NCI-H1092 treated with DMSO at 0.1 percent for 48 hours (cell line): Measurements from ENCODE around the gene LZTR1.
"Not testable (repeated sequence)": the region's sequence is repeated elsewhere in the genome, so short reads cannot be mapped to it uniquely, and the experiment has no call there.

Experiments
- DNase-seq: peaks from one replicate; lab custom pipeline; 2025; lab: John Stamatoyannopoulos, UW

The LZTR1 gene

DNA sequence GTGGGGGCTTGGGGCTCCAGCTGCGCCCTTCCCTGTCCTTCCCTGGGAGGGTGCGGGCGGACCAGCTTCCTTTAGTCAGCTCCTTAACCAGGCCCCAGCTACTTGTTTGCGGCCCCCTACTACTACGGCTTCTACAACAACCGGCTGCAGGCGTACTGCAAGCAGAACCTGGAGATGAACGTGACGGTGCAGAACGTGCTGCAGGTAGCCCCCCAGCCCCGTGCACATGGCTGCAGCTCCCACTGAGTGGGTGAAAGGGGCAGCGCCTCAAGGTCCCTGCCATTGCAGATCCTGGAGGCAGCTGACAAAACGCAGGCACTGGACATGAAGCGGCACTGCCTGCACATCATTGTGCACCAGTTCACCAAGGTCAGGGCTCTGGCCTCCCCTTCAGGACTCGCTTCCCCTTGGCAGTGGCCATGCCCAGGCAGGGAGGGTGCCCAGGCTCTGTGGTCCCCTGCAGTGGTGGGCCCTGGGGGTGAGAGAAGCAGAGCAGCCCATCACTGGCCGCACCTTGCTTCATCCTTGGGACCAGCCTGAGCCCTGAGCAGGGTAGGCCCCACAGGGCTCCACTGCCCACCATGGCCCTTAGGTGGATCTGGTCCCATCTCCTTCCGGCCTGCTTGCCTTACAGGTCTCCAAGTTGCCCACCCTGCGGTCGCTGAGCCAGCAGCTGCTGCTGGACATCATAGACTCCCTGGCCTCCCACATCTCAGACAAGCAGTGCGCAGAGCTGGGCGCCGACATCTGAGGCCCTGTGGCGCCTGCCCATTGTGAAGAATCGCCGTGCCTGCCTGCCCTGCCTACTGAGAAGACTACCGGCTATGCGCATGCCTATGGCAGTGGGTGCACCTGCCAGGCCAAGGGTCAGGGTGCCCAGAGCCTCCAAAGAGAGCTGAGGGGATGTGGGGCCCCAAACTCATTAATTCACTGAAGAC, 14.8 kb downstream of the LZTR1 start:
- DNase-seq, result no peak

DNA sequence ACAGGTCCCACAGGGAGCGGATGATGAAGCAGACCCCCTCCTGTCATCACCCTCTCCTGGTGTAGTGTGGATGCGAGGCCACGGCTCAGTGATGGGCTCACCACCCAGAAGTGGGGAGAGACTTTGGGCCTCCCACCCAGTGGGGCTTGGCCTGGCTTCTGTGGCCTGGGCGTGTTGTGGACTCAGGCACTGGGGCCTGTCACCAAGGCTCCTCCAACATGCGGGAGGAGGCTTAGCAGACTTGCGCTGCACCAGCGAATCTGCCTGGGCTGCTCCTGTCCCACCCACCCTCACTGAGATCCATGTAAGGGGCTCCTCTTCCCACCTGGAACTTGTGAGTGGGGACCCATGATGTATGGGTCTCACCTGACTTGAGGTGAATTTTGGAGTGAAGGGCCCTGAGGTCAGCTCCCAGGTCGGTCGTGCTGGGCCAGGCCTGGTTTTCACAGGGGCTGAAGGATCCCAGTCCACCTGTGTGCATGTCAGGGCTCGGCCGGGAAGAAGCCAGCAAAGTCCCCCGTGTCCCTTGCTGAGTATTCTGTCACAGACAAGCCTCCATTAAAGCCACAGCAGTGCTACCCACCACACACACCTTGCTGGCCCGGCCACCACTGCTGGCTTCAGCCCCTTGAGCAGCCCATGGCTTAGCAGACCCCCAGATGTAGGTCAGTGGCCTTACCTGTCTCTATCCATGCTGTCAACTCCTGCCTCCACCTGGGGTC, 15.6 kb downstream of the LZTR1 start:
- DNase-seq, result no peak

DNA sequence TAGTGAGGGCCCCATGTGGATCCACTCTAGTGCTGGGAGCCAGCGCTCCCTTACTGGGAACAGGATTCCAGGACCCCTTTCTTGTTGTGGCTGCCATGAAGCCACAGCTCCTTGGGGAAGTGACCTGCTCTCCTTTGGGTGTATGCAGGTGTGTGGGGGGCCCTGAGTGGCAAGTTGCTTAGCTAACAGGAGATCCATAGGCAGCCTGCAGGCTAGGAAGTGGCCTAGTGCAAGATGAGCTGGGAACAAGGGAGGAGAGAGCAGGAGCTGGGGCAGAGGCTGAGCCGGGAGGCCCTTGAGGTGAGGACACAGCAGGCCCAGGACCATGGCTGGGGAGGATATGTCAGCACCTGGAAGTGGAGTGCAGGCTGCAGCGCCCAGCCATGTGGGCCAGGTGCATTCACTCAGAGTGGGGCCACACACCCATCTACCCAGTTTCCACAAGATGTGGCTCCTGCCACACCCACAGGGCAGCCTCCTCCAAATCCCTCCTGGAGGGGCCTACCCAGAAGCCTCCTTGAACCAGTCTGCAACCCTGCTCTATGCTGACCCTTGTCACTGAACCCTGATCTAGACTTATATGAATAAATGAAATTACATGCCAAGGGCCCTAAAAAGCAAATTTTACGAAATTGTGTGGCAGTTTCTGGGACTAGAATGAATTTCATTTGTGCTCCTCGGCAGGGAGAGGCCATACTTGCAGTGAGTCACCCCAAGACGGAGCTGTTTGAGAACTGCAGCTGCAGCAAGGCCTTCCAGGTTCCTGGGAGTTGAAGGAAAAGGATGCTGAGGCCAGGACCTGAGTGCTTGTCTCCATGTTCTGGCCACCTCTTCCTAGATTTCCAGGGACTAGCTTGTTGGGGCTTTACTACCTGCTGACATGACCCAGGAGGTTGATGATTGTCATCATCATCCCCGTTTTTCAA, 16.6 kb downstream of the LZTR1 start:
- DNase-seq, result no peak

DNA sequence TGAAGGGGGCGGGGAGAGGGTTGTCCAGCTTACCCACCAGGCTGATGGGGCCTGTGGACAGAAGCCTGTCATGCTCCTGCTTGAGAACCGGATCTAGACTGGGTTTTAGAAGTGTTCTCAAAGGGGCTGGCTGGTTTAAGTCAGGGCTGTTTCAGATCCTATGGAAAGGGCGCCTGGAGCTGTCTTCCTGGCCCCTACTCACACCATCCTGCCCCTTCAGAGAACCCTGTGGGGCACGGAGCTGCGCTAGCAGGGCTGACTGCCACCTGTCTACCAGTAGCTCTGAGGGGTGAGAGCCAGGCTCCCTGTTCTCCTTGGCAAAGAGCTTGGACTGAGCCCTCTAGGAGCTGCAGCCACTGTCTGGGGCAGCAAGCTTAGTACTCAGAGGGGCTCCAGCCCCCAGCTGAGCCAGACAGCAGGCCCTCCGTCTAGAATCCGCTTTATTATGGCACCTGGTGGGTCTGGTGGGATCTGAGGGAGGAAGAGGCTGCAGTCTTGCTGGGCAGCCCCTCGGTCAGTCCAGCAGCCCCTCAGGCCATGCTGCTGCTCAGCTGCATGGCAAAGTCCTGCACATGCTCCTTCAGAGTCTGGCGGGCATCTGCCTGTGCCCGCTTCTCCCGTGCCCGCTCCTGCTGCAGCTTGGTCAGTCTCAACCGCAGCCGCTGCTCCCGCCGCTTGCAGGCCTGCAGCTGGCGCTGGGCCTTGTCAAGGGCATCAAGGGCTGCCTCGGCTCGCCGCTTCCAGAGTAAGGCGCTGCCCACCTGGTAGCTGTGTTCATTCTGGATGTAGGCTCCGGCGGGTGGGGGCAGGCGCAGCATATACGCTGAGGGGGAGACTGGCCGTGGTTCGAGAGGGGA, 17.5 kb downstream of the LZTR1 start:
- DNase-seq, result no peak

- DNase-seq, result peak; percentile 36
These were observed 18.3 kb downstream of the LZTR1 start for GRCh38 chr22:21000207-21000986.

GRCh38 chr22:21000987-21001600, 19.0 kb downstream of the LZTR1 start:
- DNase-seq, result peak; percentile 26

GRCh38 chr22:21001601-21002325, 19.7 kb downstream of the LZTR1 start, which contains the start of gene THAP7:
Gene THAP7 (minus strand): TSS chr22:21002118. CDS start chr22:21001911, 207 bp downstream.
- DNase-seq, result peak; percentile 96

DNA sequence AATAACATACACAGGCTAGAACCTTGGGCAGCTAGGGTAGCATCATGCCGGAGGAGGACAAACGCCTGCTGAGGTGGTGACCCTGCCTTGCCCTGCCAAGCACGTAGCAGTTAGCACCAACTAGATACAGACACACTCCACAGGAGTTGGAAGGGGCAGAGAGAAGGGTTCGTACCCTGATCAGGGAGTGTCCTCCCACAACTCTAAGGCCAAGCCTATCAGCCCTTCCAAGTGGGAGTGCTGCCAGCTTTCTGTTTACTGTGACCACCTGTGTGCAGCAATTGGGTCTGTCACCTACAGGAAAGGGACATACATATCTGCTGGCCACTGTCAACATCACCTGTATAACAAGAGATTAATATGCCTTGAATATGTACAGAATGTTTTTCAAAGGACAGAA, 21.7 kb downstream of the LZTR1 start:
- peak; percentile 23 for DNase-seq

DNA sequence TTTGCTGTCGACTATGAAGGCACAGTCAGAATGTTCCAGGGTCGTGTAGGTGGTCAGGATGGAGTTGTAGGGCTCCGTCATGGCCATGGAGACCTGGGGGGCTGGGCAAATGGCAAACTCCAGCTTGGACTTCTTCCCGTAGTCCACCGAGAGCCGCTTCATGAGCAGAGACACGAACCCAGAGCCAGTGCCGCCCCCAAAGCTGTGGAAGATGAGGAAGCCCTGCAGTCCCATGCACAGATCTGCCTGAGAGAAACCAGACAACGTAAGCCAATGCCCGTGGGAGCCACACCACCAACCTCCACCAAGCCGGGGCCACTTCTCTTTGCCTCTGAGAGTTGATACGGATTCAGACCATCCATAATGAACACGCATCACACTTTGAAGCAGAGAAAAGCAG, 27.1 kb downstream of the LZTR1 start:
- not testable (repeated sequence) for DNase-seq

DNA sequence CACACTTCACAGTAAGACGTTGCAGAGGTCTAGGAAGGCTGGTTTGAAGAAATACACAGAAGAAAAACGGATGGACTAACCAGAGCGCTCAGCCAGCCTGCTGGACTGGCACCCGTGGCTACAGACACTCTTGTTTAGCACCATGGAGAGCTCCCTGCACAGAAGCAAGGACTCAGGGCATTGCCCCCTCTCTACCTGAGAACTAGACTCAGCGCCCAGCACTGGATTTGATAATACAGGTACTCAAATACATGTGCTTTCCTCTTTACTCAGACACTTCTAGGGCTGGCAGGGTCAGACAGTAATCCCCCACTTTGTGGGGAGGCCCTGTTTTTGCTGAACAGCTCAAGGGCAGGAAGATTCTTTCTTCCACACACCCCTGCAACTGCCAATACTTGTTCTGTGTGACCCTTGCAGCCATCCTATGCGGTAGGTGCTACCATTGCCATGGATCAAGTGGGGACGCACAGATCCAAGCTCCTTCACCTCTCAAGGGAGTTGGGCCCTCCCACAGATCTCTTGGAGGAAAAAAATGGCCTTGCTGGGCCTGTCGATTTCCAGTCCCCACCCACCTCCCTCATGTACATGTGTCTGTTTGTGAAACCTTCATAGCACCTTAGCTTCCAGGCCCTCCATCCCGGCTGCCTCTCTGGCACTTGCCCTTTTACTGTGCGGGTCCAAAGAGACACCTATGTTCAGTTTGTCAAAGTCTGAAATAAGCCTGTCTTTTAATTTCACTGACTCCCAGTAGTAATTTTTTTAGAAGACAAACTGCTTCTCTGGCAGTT, 27.7 kb downstream of the LZTR1 start:
- DNase-seq, result no peak

DNA sequence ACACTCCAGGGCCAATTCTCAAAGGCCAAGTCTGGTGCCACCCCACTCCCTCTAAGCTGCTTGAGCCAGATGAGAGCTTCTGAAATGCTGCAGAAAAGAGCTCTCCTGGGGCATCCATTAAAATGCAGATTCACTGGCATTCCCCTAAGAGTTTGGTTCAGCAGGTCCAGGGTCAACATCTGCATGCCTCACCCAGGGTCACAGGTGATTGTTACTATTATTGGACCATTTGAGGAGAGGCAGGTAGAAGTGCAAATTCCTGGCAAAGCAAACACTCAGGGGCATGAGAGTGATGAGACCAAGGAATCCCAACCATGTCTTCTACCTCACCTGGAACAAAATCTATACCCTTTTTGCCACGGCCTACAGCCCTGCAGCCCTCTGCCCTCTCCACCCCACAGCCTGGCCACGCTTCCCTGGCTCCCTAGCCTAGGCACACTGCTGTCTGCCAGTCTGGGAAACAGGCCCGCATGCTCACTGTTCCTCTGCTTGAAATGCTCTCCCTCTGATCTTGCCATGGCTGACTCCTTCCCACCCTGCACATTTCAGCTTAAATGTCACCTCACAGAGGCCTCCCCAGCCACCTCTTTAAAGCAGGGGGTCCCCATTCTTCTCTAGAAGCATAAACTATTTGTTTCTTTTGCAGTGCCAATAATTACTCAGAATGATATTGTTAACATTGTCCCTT, 28.5 kb downstream of the LZTR1 start:
- DNase-seq, result no peak

DNA sequence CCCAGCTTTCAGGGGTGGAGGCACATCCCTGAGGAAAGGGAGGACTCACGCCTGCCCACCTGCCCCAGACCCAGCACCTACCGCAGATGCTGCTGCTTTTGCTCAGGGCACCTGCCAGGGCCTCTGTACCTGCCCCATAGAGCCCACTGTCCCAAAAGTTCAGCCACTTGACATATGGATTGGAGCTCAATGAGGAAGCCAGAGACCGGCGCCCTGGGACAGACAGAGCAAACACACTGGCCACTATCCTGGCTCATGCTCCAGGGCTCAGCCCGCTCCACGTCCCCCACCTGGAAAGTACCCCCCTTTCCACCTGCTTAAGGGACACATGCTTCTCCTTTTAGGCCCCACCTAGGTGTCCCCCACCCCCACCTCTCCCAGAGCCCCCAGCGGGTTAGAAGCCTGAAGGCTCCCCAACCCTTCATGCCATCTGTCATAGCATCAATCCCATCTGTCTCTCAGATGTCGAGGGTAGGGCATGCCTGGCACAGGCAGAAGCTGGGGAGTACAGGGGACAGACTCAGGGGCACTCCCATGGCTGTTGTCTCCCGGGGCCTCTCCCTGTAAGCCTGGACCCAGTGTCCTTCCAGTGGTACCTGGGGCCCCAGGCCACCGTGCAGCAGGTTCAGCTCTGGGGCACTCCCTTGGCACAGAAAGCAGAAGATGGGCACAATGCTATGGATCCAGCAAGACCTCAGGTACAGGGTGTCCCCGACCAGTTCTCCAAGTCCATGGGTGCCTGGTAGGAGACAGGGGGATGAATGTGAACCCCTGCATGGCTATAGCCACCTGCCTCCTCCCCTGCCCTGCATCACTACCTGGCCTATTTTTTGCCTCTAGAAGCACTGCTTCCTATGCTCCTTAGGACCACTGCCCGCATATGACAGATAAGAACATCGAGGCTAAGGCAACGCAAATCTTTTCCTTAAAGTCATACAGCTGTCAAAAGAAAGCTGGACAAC, 30.6 kb downstream of the LZTR1 start:
- no peak for DNase-seq

DNA sequence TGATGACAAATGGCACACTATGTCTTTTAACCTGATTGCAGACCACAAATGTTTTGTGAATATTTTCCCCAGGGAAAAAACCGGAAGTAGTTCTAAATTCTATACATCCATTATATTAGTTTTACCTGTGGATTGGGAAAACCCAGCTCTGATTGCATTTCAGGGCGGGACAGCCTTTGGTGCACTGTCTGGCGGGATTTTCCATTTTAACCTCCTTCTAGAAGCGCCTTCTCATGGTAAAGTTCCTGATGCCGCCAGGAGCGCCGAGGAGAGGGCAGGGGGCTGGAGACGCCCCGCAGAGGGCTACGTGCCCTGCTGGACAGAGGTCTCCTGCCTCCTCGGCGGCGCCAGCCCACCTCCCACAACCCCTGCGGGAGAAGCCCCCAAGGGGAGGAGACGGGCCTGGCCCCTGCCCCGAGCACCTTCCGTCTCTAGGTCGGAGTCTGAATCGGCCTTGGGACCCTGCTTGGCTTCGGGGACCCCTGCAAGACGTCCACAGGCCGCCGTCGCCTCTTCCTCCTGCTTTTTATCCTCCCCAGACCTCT, 31.6 kb downstream of the LZTR1 start:
- no peak for DNase-seq

DNA sequence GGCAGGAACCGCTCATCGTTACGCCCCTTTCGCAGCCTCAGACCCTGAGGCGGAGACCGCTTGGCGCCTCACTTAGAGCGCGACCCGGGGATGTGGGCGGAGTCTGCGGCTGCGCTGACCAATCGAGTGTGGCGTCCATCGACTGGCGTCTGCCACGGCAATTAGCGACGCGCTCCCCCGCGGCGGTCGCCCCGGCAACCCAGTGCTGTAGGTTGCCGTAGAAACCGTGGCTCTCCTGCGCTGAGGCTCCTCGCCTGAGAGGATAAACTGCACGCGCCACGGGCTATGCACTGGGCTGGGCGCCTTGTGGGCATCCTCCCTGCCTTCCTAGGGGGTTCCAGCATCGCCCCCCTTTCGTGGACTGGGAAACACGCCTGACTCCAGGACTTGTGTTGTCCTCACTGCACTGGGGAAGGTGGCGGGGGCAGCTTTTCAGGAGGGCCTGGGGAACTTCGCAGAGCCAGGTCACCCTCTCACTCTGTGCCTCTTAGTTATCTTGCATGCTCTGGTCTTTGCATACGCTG, 32.2 kb downstream of the LZTR1 start:
- DNase-seq, result peak; percentile 96

DNA sequence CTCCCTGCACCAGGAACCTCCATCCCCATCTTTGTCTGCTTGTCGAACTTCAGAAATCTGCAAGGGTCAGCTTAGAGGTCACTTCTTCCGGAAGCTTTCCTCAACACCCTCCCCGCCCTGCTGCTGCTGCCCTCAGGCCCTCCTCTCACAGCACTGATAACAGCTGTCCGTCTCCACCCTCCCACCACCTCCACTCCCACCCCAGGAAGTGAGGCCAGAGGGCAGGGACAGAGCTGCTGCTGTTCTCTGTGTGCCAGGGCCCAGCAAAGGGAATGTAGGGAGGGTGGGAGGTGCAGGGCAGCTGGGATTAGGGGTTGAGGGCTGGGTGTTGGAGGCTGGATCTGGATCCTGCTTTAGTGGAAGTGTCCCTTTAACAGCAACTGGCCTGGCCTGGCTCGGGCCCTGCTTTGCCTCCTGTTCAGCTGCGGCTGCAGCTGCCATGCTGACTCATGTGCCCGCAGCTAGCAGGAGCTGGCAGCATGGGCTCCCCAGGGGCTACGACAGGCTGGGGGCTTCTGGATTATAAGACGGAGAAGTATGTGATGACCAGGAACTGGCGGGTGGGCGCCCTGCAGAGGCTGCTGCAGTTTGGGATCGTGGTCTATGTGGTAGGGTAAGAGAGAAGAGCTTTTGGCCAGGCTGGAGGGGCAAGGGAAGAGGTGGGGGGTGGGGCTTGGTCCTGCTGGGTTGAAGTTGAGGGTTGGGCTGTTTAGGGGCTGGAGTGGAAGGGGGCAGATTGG, 32.8 kb downstream of the LZTR1 start, which contains the start of gene P2RX6:
TSS of gene P2RX6 (plus strand) at position 440 of the 740 bp plus-strand sequence. CDS start at position 450, 10 bp downstream.
- peak; percentile 56 for DNase-seq
